ENCODE measurements around the gene MEGF9. TPM values are rescaled to one million over a fixed set of nuclear protein-coding genes. Genes with fewer than 3 reads are reported as not detected.

Gene MEGF9
- total RNA-seq, 4 donors from 2014 or later: 19.7 to 24.7 (median 21.5) TPM

- Histone ChIP-seq H3K4me1 (peaks cover 0 to 27% (median 8%) of the 10 kb centered on the region in 3 donors), H3K36me3 (no peaks in the 10 kb centered on the region), H3K27ac (no peak overlapping the region), H3K27me3 (no peaks in the 10 kb centered on the region), H3K9me3 (no peaks in the 10 kb centered on the region), H3K4me3 (no peak overlapping the region)
- no peak for TF ChIP-seq EP300 (IDR thresholded peaks at IDR 0.05)
- TF ChIP-seq POLR2A (IDR thresholded peaks at IDR 0.05): no peak
- no peak for TF ChIP-seq CTCF (IDR thresholded peaks at IDR 0.05)
- no peak for TF ChIP-seq POLR2AphosphoS5 (IDR thresholded peaks at IDR 0.05)
- no peak for ATAC-seq
These were observed 45.9 kb downstream of the MEGF9 start for GRCh38 chr9:120668399-120668798.

- Histone ChIP-seq H3K4me3 (no peak overlapping the region), H3K27me3 (no peaks in the 10 kb centered on the region), H3K4me1 (peaks cover 0 to 25% (median 8%) of the 10 kb centered on the region in 3 donors), H3K36me3 (no peaks in the 10 kb centered on the region), H3K27ac (no peak overlapping the region), H3K9me3 (no peaks in the 10 kb centered on the region)
- no peak for ATAC-seq
- TF ChIP-seq POLR2AphosphoS5 (IDR thresholded peaks at IDR 0.05): no peak
- TF ChIP-seq CTCF (IDR thresholded peaks at IDR 0.05): no peak
- no peak for TF ChIP-seq EP300 (IDR thresholded peaks at IDR 0.05)
- TF ChIP-seq POLR2A (IDR thresholded peaks at IDR 0.05): no peak
These were observed 50.3 kb downstream of the MEGF9 start for GRCh38 chr9:120663950-120664349.

GRCh38 chr9:120663380-120663779, 50.9 kb downstream of the MEGF9 start:
- H3K27me3 ChIP-seq: no peaks in the 10 kb centered on the region
- H3K36me3 ChIP-seq: no peaks in the 10 kb centered on the region
- no peak overlapping the region for H3K27ac ChIP-seq
- no peak for TF ChIP-seq POLR2AphosphoS5 (IDR thresholded peaks at IDR 0.05)
- no peak for TF ChIP-seq EP300 (IDR thresholded peaks at IDR 0.05)
- no peak for TF ChIP-seq POLR2A (IDR thresholded peaks at IDR 0.05)
- H3K4me1 ChIP-seq: peaks cover 0 to 20% (median 4%) of the 10 kb centered on the region in 3 donors
- H3K9me3 ChIP-seq: no peaks in the 10 kb centered on the region
- H3K4me3 ChIP-seq: no peak overlapping the region
- 70 to 84% methylated on average over 3 of the region's 3 CpGs for WGBS, 2 donors (ENCODE audit: low coverage in 1 of 2)
- ATAC-seq: no peak

GRCh38 chr9:120662513-120662912, 51.8 kb downstream of the MEGF9 start:
- TF ChIP-seq EP300 (IDR thresholded peaks at IDR 0.05): no peak
- peaks cover 0 to 11% (median 2%) of the 10 kb centered on the region in 3 donors for H3K4me1 ChIP-seq
- no peak overlapping the region for H3K27ac ChIP-seq
- 88 to 89% methylated on average over 8 of the region's 8 CpGs for WGBS, 2 donors (ENCODE audit: low coverage in 1 of 2)
- H3K36me3 ChIP-seq: peaks cover 0 to 5% of the 10 kb centered on the region in 2 donors
- H3K4me3 ChIP-seq: no peak overlapping the region
- no peaks in the 10 kb centered on the region for H3K27me3 ChIP-seq
- no peak for ATAC-seq
- H3K9me3 ChIP-seq: no peaks in the 10 kb centered on the region

GRCh38 chr9:120659676-120660075, 54.6 kb downstream of the MEGF9 start:
- no peak for ATAC-seq
- Histone ChIP-seq H3K27me3 (no peaks in the 10 kb centered on the region), H3K4me1 (peaks cover 0 to 9% (median 2%) of the 10 kb centered on the region in 3 donors), H3K27ac (no peak overlapping the region), H3K4me3 (no peak overlapping the region), H3K36me3 (peaks cover 0 to 5% of the 10 kb centered on the region in 2 donors), H3K9me3 (no peaks in the 10 kb centered on the region)
- WGBS, 2 donors (ENCODE audit: low coverage in 1 of 2): 79 to 80% methylated on average over 2 of the region's 2 CpGs
- TF ChIP-seq EP300 (IDR thresholded peaks at IDR 0.05): no peak
- TF ChIP-seq POLR2A (IDR thresholded peaks at IDR 0.05): no peak
- no peak for TF ChIP-seq CTCF (IDR thresholded peaks at IDR 0.05)

- peaks cover 0 to 7% (median 2%) of the 10 kb centered on the region in 3 donors for H3K4me1 ChIP-seq
- no peak overlapping the region for H3K27ac ChIP-seq
- WGBS, 2 donors (ENCODE audit: low coverage in 1 of 2): 71 to 77% methylated on average over 2 to 3 of the region's 3 CpGs
- no peak overlapping the region for H3K4me3 ChIP-seq
- TF ChIP-seq POLR2A (IDR thresholded peaks at IDR 0.05): no peak
- no peak for TF ChIP-seq CTCF (IDR thresholded peaks at IDR 0.05)
- no peak for TF ChIP-seq POLR2AphosphoS5 (IDR thresholded peaks at IDR 0.05)
- no peak for TF ChIP-seq EP300 (IDR thresholded peaks at IDR 0.05)
- H3K27me3 ChIP-seq: no peaks in the 10 kb centered on the region
- H3K36me3 ChIP-seq: peaks cover 0 to 5% of the 10 kb centered on the region in 2 donors
- H3K9me3 ChIP-seq: no peaks in the 10 kb centered on the region
- no peak for ATAC-seq
These were observed 55.1 kb downstream of the MEGF9 start for GRCh38 chr9:120659209-120659608.

Measured in gastroesophageal sphincter (tissue), 4 donors.